HG02885 (cell line): ENCODE measurements around the gene MRPL21.

Source experiments
- ATAC-seq: cut with Tn5 transposase; IDR thresholded peaks from one replicate; pipeline ENCODE4 v1.9.1; 2021; ENCODE audit warnings: mild to moderate bottlenecking; ENCODE audit not compliant: unreplicated experiment, poor library complexity

Gene MRPL21

GRCh38 chr11:68903288-68904247 lies at the start of gene MRPL21, which contains the start of gene IGHMBP2:
TSS of gene MRPL21 (minus strand) at chr11:68903832. CDS start at chr11:68903810, 22 bp downstream.
TSS of gene IGHMBP2 (plus strand) at chr11:68903891. CDS start at chr11:68903953, 62 bp downstream.
- peak; percentile 85 for ATAC-seq

GRCh38 chr11:68950762-68951161 lies 47.1 kb upstream of the MRPL21 start:
- ATAC-seq = no peak

GRCh38 chr11:68950270-68950669 lies 46.6 kb upstream of the MRPL21 start:
- no peak for ATAC-seq

GRCh38 chr11:68948935-68949334 lies 45.3 kb upstream of the MRPL21 start:
- ATAC-seq = no peak

- ATAC-seq = no peak
These were observed 44.9 kb upstream of the MRPL21 start for GRCh38 chr11:68948496-68948895.

GRCh38 chr11:68947151-68947550 lies 43.5 kb upstream of the MRPL21 start:
- ATAC-seq = no peak

GRCh38 chr11:68946416-68947090 lies 42.9 kb upstream of the MRPL21 start:
- no peak for ATAC-seq

- no peak for ATAC-seq
These were observed 39.2 kb upstream of the MRPL21 start for GRCh38 chr11:68942751-68943271.

- no peak for ATAC-seq
These were observed 38.5 kb upstream of the MRPL21 start for GRCh38 chr11:68942095-68942620.

- ATAC-seq = no peak
These were observed 37.9 kb upstream of the MRPL21 start for GRCh38 chr11:68941324-68942094.

- no peak for ATAC-seq
These were observed 37.2 kb upstream of the MRPL21 start for GRCh38 chr11:68940651-68941323.

GRCh38 chr11:68939583-68940555 lies 36.2 kb upstream of the MRPL21 start:
- no peak for ATAC-seq

- ATAC-seq = no peak
These were observed 35.4 kb upstream of the MRPL21 start for GRCh38 chr11:68938816-68939582.

- no peak for ATAC-seq
These were observed 34.5 kb upstream of the MRPL21 start for GRCh38 chr11:68938088-68938487.

- ATAC-seq = no peak
These were observed 33.3 kb upstream of the MRPL21 start for GRCh38 chr11:68936676-68937620.

- ATAC-seq = no peak
These were observed 32.7 kb upstream of the MRPL21 start for GRCh38 chr11:68936358-68936636.
